ENCODE data around the gene CCR7.
A peak's percentile ranks its signal among the peaks of the same experiment; 100 is the strongest.

Gene CCR7

GRCh38 chr17:40522250-40522960 is 42.9 kb downstream of the CCR7 start:
- no peak for TF ChIP-seq CTCF (IDR thresholded peaks at IDR 0.05; ENCODE audit: borderline replicate concordance, control extremely low read depth, extremely low read depth, insufficient read depth, missing control alignments)
- in situ Hi-C loops (cut with MboI; ENCODE audit: low sequenced_read_pairs, unreplicated experiment), result no loop called here
- no peak for DNase-seq (ENCODE audit: low spot score)

- peak; percentile 13 for DNase-seq (ENCODE audit: low spot score)
- no peak for TF ChIP-seq CTCF (IDR thresholded peaks at IDR 0.05; ENCODE audit: borderline replicate concordance, control extremely low read depth, extremely low read depth, insufficient read depth, missing control alignments)
- in situ Hi-C loops (cut with MboI; ENCODE audit: low sequenced_read_pairs, unreplicated experiment), result no loop called here
Observed at GRCh38 chr17:40520991-40521453, 44.2 kb downstream of the CCR7 start.

- TF ChIP-seq CTCF (IDR thresholded peaks at IDR 0.05; ENCODE audit: borderline replicate concordance, control extremely low read depth, extremely low read depth, insufficient read depth, missing control alignments), result no peak
- DNase-seq (ENCODE audit: low spot score), result peak; percentile 17
- in situ Hi-C loops (cut with MboI; ENCODE audit: low sequenced_read_pairs, unreplicated experiment), result no loop called here
Observed at GRCh38 chr17:40519089-40519775, 46.0 kb downstream of the CCR7 start.

GRCh38 chr17:40518401-40519088 is 46.7 kb downstream of the CCR7 start:
- in situ Hi-C loops (cut with MboI; ENCODE audit: low sequenced_read_pairs, unreplicated experiment), result no loop called here
- no peak for TF ChIP-seq CTCF (IDR thresholded peaks at IDR 0.05; ENCODE audit: borderline replicate concordance, control extremely low read depth, extremely low read depth, insufficient read depth, missing control alignments)
- DNase-seq (ENCODE audit: low spot score), result no peak

- in situ Hi-C loops (cut with MboI; ENCODE audit: low sequenced_read_pairs, unreplicated experiment), result no loop called here
- no peak for TF ChIP-seq CTCF (IDR thresholded peaks at IDR 0.05; ENCODE audit: borderline replicate concordance, control extremely low read depth, extremely low read depth, insufficient read depth, missing control alignments)
- no peak for DNase-seq (ENCODE audit: low spot score)
Observed at GRCh38 chr17:40517981-40518380, 47.3 kb downstream of the CCR7 start.

GRCh38 chr17:40517286-40517662 is 48.0 kb downstream of the CCR7 start:
- in situ Hi-C loops (cut with MboI; ENCODE audit: low sequenced_read_pairs, unreplicated experiment), result no loop called here
- DNase-seq (ENCODE audit: low spot score), result no peak
- TF ChIP-seq CTCF (IDR thresholded peaks at IDR 0.05; ENCODE audit: borderline replicate concordance, control extremely low read depth, extremely low read depth, insufficient read depth, missing control alignments), result no peak

All from GM13976 (cell line).